Colon (tissue), 2 donors: ENCODE data around the gene ST6GALNAC4.

ENCODE experiments used
- FAIRE-seq: peaks from 2 replicates; lab custom pipeline; 2012; peaks lifted over from hg19 to GRCh38; lab: Jason Lieb, UNC
- donor health status: control.
- donor health status: control.

The ST6GALNAC4 gene

GRCh38 chr9:127929625-127929979, 12.8 kb upstream of the ST6GALNAC4 start:
- no peak for FAIRE-seq

GRCh38 chr9:127928676-127929624, 12.1 kb upstream of the ST6GALNAC4 start:
- FAIRE-seq: no peak

- no peak for FAIRE-seq
Measured at GRCh38 chr9:127927988-127928675, 11.3 kb upstream of the ST6GALNAC4 start.

GRCh38 chr9:127927201-127927987, 10.6 kb upstream of the ST6GALNAC4 start:
- no peak for FAIRE-seq

GRCh38 chr9:127926906-127927200, 10.0 kb upstream of the ST6GALNAC4 start:
- no peak for FAIRE-seq

GRCh38 chr9:127925959-127926905, 9.4 kb upstream of the ST6GALNAC4 start:
- FAIRE-seq: no peak

GRCh38 chr9:127924736-127925444, 8.0 kb upstream of the ST6GALNAC4 start:
- FAIRE-seq: no peak

GRCh38 chr9:127923771-127924170, 6.9 kb upstream of the ST6GALNAC4 start:
- no peak for FAIRE-seq

GRCh38 chr9:127923046-127923445, 6.2 kb upstream of the ST6GALNAC4 start:
- FAIRE-seq: no peak

GRCh38 chr9:127921557-127922120, 4.8 kb upstream of the ST6GALNAC4 start:
- no peak for FAIRE-seq

- no peak for FAIRE-seq
Measured at GRCh38 chr9:127920794-127921193, 4.0 kb upstream of the ST6GALNAC4 start.

- no peak for FAIRE-seq
Measured at GRCh38 chr9:127919253-127919815, 2.5 kb upstream of the ST6GALNAC4 start.

- FAIRE-seq: no peak
Measured at GRCh38 chr9:127918183-127919107, 1.6 kb upstream of the ST6GALNAC4 start.

GRCh38 chr9:127917603-127918002, 762 bp upstream of the ST6GALNAC4 start:
- FAIRE-seq: no peak

- FAIRE-seq: no peak
Measured at GRCh38 chr9:127915801-127916719, 781 bp downstream of the ST6GALNAC4 start.

- FAIRE-seq: no peak
Measured at GRCh38 chr9:127915325-127915752, 1.5 kb downstream of the ST6GALNAC4 start.

- no peak for FAIRE-seq
Measured at GRCh38 chr9:127913682-127914081, 3.2 kb downstream of the ST6GALNAC4 start.

GRCh38 chr9:127912882-127913281, 4.0 kb downstream of the ST6GALNAC4 start:
- FAIRE-seq: no peak
